Natural killer cell (primary cell): ENCODE results near the gene IMMT. TPM values are rescaled to one million over a fixed set of nuclear protein-coding genes. Genes with fewer than 3 reads are reported as not detected.

ENCODE experiments used
- ATAC-seq, 3 donors: fragments of 150-1000 bp in 2 of 3; fragments of 200-7000 bp in 1 of 3; cut with Tn5 transposase; 1 replicate in 1 of 3; 2 replicates in 2 of 3; pipeline ENCODE4 v1.10.0; 2021; ENCODE audit warnings: mild to moderate bottlenecking in 2 of 3, moderate library complexity in 2 of 3
- DNase-seq, 2 donors: peaks; one replicate each; pipeline versions ENCODE4 v3.0.0 to v3.0.0-alpha.2; 2013 to 2021; ENCODE audit warnings: mixed read lengths in 1 of 2
- H3K27ac ChIP-seq: one replicate; pipeline ENCODE4 v1.5.1; 2013; ENCODE audit warnings: mild to moderate bottlenecking, low read length
- H3K27me3 ChIP-seq: one replicate; pipeline ENCODE4 v1.6.1; 2013; ENCODE audit warnings: low read length; ENCODE audit not compliant: control insufficient read depth, insufficient read depth
- H3K36me3 ChIP-seq: one replicate; pipeline ENCODE4 v1.6.1; 2013; ENCODE audit warnings: low read length; ENCODE audit not compliant: control insufficient read depth, insufficient read depth
- H3K4me1 ChIP-seq: one replicate; pipeline ENCODE4 v1.6.1; 2013; ENCODE audit warnings: low read length; ENCODE audit not compliant: control insufficient read depth, insufficient read depth
- H3K4me3 ChIP-seq: one replicate; pipeline ENCODE4 v1.5.1; 2013; ENCODE audit warnings: low read length
- H3K9me3 ChIP-seq: one replicate; pipeline ENCODE4 v1.6.1; 2013; ENCODE audit warnings: low read length; ENCODE audit not compliant: control insufficient read depth, insufficient read depth
- H3K27ac Mint-ChIP-seq, 2 donors: one replicate each; pipeline ENCODE4 v1.8.0; 2022; ENCODE audit warnings: mild to moderate bottlenecking in 2 of 2, mixed read lengths in 2 of 2, moderate library complexity in 1 of 2
- H3K27me3 Mint-ChIP-seq, 2 donors: one replicate each; pipeline ENCODE4 v1.8.0; 2022; ENCODE audit warnings: low read depth in 2 of 2, mixed read lengths in 2 of 2
- H3K36me3 Mint-ChIP-seq: one replicate; pipeline ENCODE4 v1.8.0; 2022; ENCODE audit warnings: mixed read lengths
- H3K4me1 Mint-ChIP-seq, 2 donors: one replicate each; pipeline ENCODE4 v1.8.0; 2022; ENCODE audit warnings: mixed read lengths in 2 of 2
- H3K4me3 Mint-ChIP-seq: one replicate; pipeline ENCODE4 v1.8.0; 2022; ENCODE audit warnings: mild to moderate bottlenecking, moderate library complexity, mixed read lengths
- H3K9me3 Mint-ChIP-seq, 2 donors: one replicate each; pipeline ENCODE4 v1.8.0; 2022; ENCODE audit warnings: mixed read lengths in 2 of 2
- CTCF ChIP-seq: fragments of 200-600 bp; IDR thresholded peaks from one replicate; pipeline ENCODE4 v1.8.0; 2022; ENCODE audit warnings: antibody characterized with exemption
- WGBS: methylation state at CpG from one replicate; pipeline ENCODE4 v1.1.7; 2013; ENCODE audit warnings: missing lambda C conversion rate; ENCODE audit not compliant: insufficient coverage; 5-methylcytosine and 5-hydroxymethylcytosine counted together
- intact Hi-C: fragments of 100-400 bp; cut with micrococcal nuclease; formaldehyde crosslinking; loops from one replicate; pipeline ENCODE4 v1.14.2; 2022
- total RNA-seq, 4 donors: library from RNA; stranded (reverse); fragments of 120-200 nt in 1 of 4; gene quantifications; one replicate each; pipeline versions ENCODE4 v1.2.3 to v1.2.4, GENCODE V29; 2013 to 2022

IMMT gene
- total RNA-seq, 3 donors from 2014 or later (not counting 1 experiment from before 2014, with no cell fraction given): 54.5 to 62.6 (median 59.0) TPM

- H3K27ac Mint-ChIP-seq: no peak overlapping the region
- peaks cover 0 to 3% of the 10 kb centered on the region in 2 donors for H3K4me1 Mint-ChIP-seq
- Histone ChIP-seq H3K4me1 (no peaks in the 10 kb centered on the region), H3K27me3 (no peaks in the 10 kb centered on the region), H3K4me3 (no peak overlapping the region), H3K9me3 (no peaks in the 10 kb centered on the region), H3K36me3 (peaks cover 11% of the 10 kb centered on the region), H3K27ac (no peak overlapping the region)
- H3K36me3 Mint-ChIP-seq: peaks cover 10% of the 10 kb centered on the region
- ATAC-seq: peak in 1 of 3 donors; percentile 36
- no peak for DNase-seq
- H3K4me3 Mint-ChIP-seq: no peak overlapping the region
- no peaks in the 10 kb centered on the region for H3K9me3 Mint-ChIP-seq
- intact Hi-C loops: no loop called here
- 75% methylated on average over 4 of the region's 4 CpGs for WGBS
- H3K27me3 Mint-ChIP-seq: no peaks in the 10 kb centered on the region
- no peak for TF ChIP-seq CTCF
Measured at GRCh38 chr2:86218124-86218523, 22.9 kb upstream of the IMMT start.

- peak overlapping the region in 1 of 2 donors; percentile 24 for H3K27ac Mint-ChIP-seq
- H3K27ac ChIP-seq: no peak overlapping the region
- no peak for TF ChIP-seq CTCF
- no peak for ATAC-seq
- no peaks in the 10 kb centered on the region for H3K9me3 Mint-ChIP-seq
- 84% methylated on average over 12 of the region's 13 CpGs for WGBS
- H3K36me3 Mint-ChIP-seq: peaks cover 16% of the 10 kb centered on the region
- no peak overlapping the region for H3K4me3 Mint-ChIP-seq
- no peaks in the 10 kb centered on the region for H3K27me3 ChIP-seq
- intact Hi-C loops: no loop called here
- no peaks in the 10 kb centered on the region for H3K4me1 ChIP-seq
- no peaks in the 10 kb centered on the region for H3K9me3 ChIP-seq
- peaks cover 23% of the 10 kb centered on the region for H3K36me3 ChIP-seq
- H3K4me1 Mint-ChIP-seq: peaks cover 0 to 3% of the 10 kb centered on the region in 2 donors
- DNase-seq: no peak
- no peaks in the 10 kb centered on the region for H3K27me3 Mint-ChIP-seq
- H3K4me3 ChIP-seq: no peak overlapping the region
Measured at GRCh38 chr2:86216575-86217555, 21.6 kb upstream of the IMMT start.

- Histone ChIP-seq H3K36me3 (peaks cover 43% of the 10 kb centered on the region), H3K27me3 (no peaks in the 10 kb centered on the region), H3K27ac (no peak overlapping the region), H3K9me3 (no peaks in the 10 kb centered on the region), H3K4me3 (no peak overlapping the region), H3K4me1 (no peaks in the 10 kb centered on the region)
- H3K4me3 Mint-ChIP-seq: no peak overlapping the region
- 100% methylated on average over 1 of the region's 2 CpGs for WGBS
- H3K27me3 Mint-ChIP-seq: no peaks in the 10 kb centered on the region
- no peak for TF ChIP-seq CTCF
- no peak for ATAC-seq
- no peak overlapping the region for H3K27ac Mint-ChIP-seq
- intact Hi-C loops: no loop called here
- no peaks in the 10 kb centered on the region for H3K9me3 Mint-ChIP-seq
- no peak for DNase-seq
- peaks cover 31% of the 10 kb centered on the region for H3K36me3 Mint-ChIP-seq
- peaks cover 0 to 3% of the 10 kb centered on the region in 2 donors for H3K4me1 Mint-ChIP-seq
Measured at GRCh38 chr2:86214503-86214832, 19.2 kb upstream of the IMMT start.
